HCT116 (cell line): ENCODE results near the gene ADGRA1. TPM values are rescaled to one million over a fixed set of nuclear protein-coding genes. Genes with fewer than 3 reads are reported as not detected.

Source experiments
- ATAC-seq: fragments of 200-7000 bp; cut with Tn5 transposase; 2 replicates; pipeline ENCODE4 v1.9.1; 2020; ENCODE audit warnings: mild to moderate bottlenecking, moderate library complexity
- BruUV-seq: library from RNA; stranded (reverse); fragments of 400-500 nt; replicated peaks from 2 replicates; lab custom pipeline; 2021; lab: Mats Ljungman, UMichigan
- CTCF ChIA-PET: fragments of 300-600 bp; sonication (Branson Sonifier 250); formaldehyde crosslinking; loops from one replicate; lab custom pipeline; 2021; ENCODE audit warnings: antibody characterized with exemption; lab: Charles Lee
- POLR2A ChIA-PET: fragments of 300-600, 350-600 bp; sonication (Branson Sonifier 250); formaldehyde crosslinking; loops from one replicate; lab custom pipeline; 2021; ENCODE audit warnings: antibody characterized with exemption; lab: Charles Lee
- RAD21 ChIA-PET, 2 experiments: fragments of 300-600 bp; sonication (Branson Sonifier 250); formaldehyde crosslinking; loops; one replicate each; lab custom pipeline; 2023; ENCODE audit warnings: low total read pairs in 2 of 2; ENCODE audit not compliant: uncharacterized antibody in 2 of 2, unreplicated experiment in 2 of 2, low non-redundant PET in 1 of 2; lab: Charles Lee
- DNase-seq: peaks from one replicate; pipeline ENCODE4 v3.0.0-alpha.2; 2010; ENCODE audit warnings: low read depth, low spot score
- H2AFZ ChIP-seq: fragments of 200-600 bp; shearing (Covaris generic), sonication (generic); 2 replicates; pipeline ENCODE4 v1.6.1; 2017; ENCODE audit warnings: low read depth, mixed run types, mixed read lengths, antibody characterized with exemption, low read length; ENCODE audit not compliant: poor library complexity, severe bottlenecking
- H3K27ac ChIP-seq: 2 replicates; pipeline ENCODE4 v1.5.1; 2012; ENCODE audit warnings: low read depth, low read length
- H3K27me3 ChIP-seq: fragments of 200-600 bp; sonication (generic); 2 replicates; pipeline ENCODE4 v1.6.1; 2016; ENCODE audit warnings: mixed run types, low read length, mixed read lengths; ENCODE audit not compliant: insufficient read depth
- H3K36me3 ChIP-seq, 2 experiments: fragments of 200-500 bp in 1 of 2; fragments of 200-600 bp in 1 of 2; sonication (Bioruptor generic) in 1 of 2; sonication (generic) in 1 of 2; 2 replicates each; pipeline versions ENCODE4 v1.5.1 to v1.6.1; 2014 to 2016; ENCODE audit warnings: low read length in 2 of 2, inconsistent platforms in 1 of 2, mixed read lengths in 1 of 2, mixed run types in 1 of 2; ENCODE audit not compliant: insufficient read depth in 2 of 2, control insufficient read depth in 1 of 2
- H3K4me1 ChIP-seq, 2 experiments: fragments of 200-600 bp in 1 of 2; sonication (generic) in 1 of 2; 2 replicates each; pipeline versions ENCODE4 v1.5.1 to v1.6.1; 2012 to 2017; ENCODE audit warnings: low read length in 2 of 2, inconsistent platforms in 1 of 2, mild to moderate bottlenecking in 1 of 2, mixed read lengths in 1 of 2, mixed run types in 1 of 2, moderate library complexity in 1 of 2; ENCODE audit not compliant: insufficient read depth in 2 of 2, control insufficient read depth in 1 of 2
- H3K4me2 ChIP-seq: fragments of 200-600 bp; sonication (generic); 2 replicates; pipeline ENCODE4 v1.6.1; 2017; ENCODE audit warnings: mixed run types, low read length, mixed read lengths
- H3K4me3 ChIP-seq, 2 experiments: fragments of 200-600 bp in 1 of 2; sonication (generic) in 1 of 2; replicated peaks in 1 of 2; 2 replicates each; pipeline ENCODE4 v1.5.1; 2011 to 2016; ENCODE audit warnings: low read length in 2 of 2, control low read depth in 1 of 2, low read depth in 1 of 2, mild to moderate bottlenecking in 1 of 2, mixed read lengths in 1 of 2, mixed run types in 1 of 2
- H3K79me2 ChIP-seq: fragments of 200-600 bp; sonication (generic); 2 replicates; pipeline ENCODE4 v1.6.1; 2017; ENCODE audit warnings: mild to moderate bottlenecking, mixed run types, low read length, moderate library complexity, mixed read lengths; ENCODE audit not compliant: insufficient read depth
- H3K9ac ChIP-seq: fragments of 200-600 bp; sonication (generic); 2 replicates; pipeline ENCODE4 v1.6.1; 2016; ENCODE audit warnings: low read length, mixed read lengths
- H3K9me2 ChIP-seq: fragments of 200-600 bp; sonication (generic), shearing (Covaris generic); 2 replicates; pipeline ENCODE4 v1.6.1; 2017; ENCODE audit warnings: mixed run types, mild to moderate bottlenecking, moderate library complexity; ENCODE audit not compliant: insufficient read depth
- H3K9me3 ChIP-seq, 2 experiments: fragments of 200-500 bp in 1 of 2; fragments of 200-600 bp in 1 of 2; sonication (Bioruptor generic) in 1 of 2; sonication (generic) in 1 of 2; 2 replicates each; pipeline ENCODE4 v1.6.1; 2014 to 2017; ENCODE audit warnings: low read length in 2 of 2, mixed read lengths in 2 of 2, inconsistent platforms in 1 of 2, low read depth in 1 of 2, mild to moderate bottlenecking in 1 of 2, mixed run types in 1 of 2, moderate library complexity in 1 of 2; ENCODE audit not compliant: control insufficient read depth in 1 of 2, insufficient read depth in 1 of 2
- H4K20me1 ChIP-seq: fragments of 200-600 bp; sonication (generic), shearing (Covaris generic); 2 replicates; pipeline ENCODE4 v1.6.1; 2017; ENCODE audit warnings: mixed run types, mild to moderate bottlenecking, moderate library complexity; ENCODE audit not compliant: insufficient read depth
- EGR1 ChIP-seq: IDR thresholded peaks from 2 replicates; pipeline ENCODE4 v1.6.1; 2012; ENCODE audit warnings: low read depth
- ELF1 ChIP-seq: IDR thresholded peaks from 2 replicates; pipeline ENCODE4 v1.6.1; 2012; ENCODE audit warnings: low read depth, borderline replicate concordance
- EZH2phosphoT487 ChIP-seq: fragments of 200-600 bp; IDR thresholded peaks from 2 replicates; pipeline ENCODE4 v1.6.1; 2018; ENCODE audit warnings: antibody characterized with exemption, borderline replicate concordance
- POLR2AphosphoS5 ChIP-seq: IDR thresholded peaks from 2 replicates; pipeline ENCODE4 v1.6.1; 2011; ENCODE audit warnings: mild to moderate bottlenecking, low read depth, low read length, moderate library complexity
- TCF7L2 ChIP-seq: IDR thresholded peaks from 2 replicates; pipeline ENCODE4 v1.7.0; 2011; ENCODE audit warnings: borderline replicate concordance, inconsistent platforms; ENCODE audit not compliant: insufficient read depth, insufficient read length; ENCODE audit errors: extremely low read depth
- YY1 ChIP-seq: IDR thresholded peaks from 2 replicates; pipeline ENCODE4 v1.6.1; 2011; ENCODE audit warnings: low read length, low read depth, moderate library complexity, mild to moderate bottlenecking; ENCODE audit not compliant: insufficient replicate concordance; ENCODE audit errors: extremely low read depth
- ZFX ChIP-seq: fragments of 450-650 bp; IDR thresholded peaks from 2 replicates; pipeline ENCODE4 v1.6.1; 2017
- intact Hi-C: fragments of 100-400 bp; cut with micrococcal nuclease; formaldehyde crosslinking; loops from 2 replicates; pipeline ENCODE4 v1.10.0; 2022
- total RNA-seq: library from RNA; stranded (reverse); gene quantifications from one replicate; pipeline ENCODE4 v1.2.1, GENCODE V29; 2021; ENCODE audit not compliant: unreplicated experiment
- TF ChIP-seq, protein P1 (sequence below): IDR thresholded peaks from 2 replicates; pipeline ENCODE4 v1.6.1; 2012; ENCODE audit warnings: low read depth
- TF ChIP-seq, protein P2 (sequence below): IDR thresholded peaks from 2 replicates; pipeline ENCODE4 v1.6.1; 2012
- TF ChIP-seq, protein P3 (sequence below), 3 experiments: fragments of 200-600 bp in 1 of 3; sonication (generic) in 1 of 3; IDR thresholded peaks in 2 of 3; conservative IDR thresholded peaks in 1 of 3; 2 replicates each; pipeline ENCODE4 v1.5.1; 2012 to 2017; ENCODE audit warnings: low read depth in 2 of 3, low read length in 2 of 3, antibody characterized with exemption in 1 of 3, borderline replicate concordance in 1 of 3, control low read depth in 1 of 3, mild to moderate bottlenecking in 1 of 3, mixed read lengths in 1 of 3, mixed run types in 1 of 3, moderate library complexity in 1 of 3; ENCODE audit not compliant: insufficient read depth in 1 of 3

ADGRA1 gene
- total RNA-seq, 1 experiment from 2014 or later, result not detected

GRCh38 chr10:133103311-133103910, 15.7 kb downstream of the ADGRA1 start:
- no TSS peak for BruUV-seq
- Histone ChIP-seq H3K79me2 (no peaks in the 10 kb centered on the region), H4K20me1 (no peaks in the 10 kb centered on the region), H3K36me3 (no peaks in the 10 kb centered on the region), H3K4me3 (no peak overlapping the region), H3K4me2 (no peak overlapping the region), H3K4me1 (no peaks in the 10 kb centered on the region), H3K27ac (no peak overlapping the region), H3K9me2 (no peaks in the 10 kb centered on the region), H3K27me3 (no peaks in the 10 kb centered on the region), H3K9ac (no peak overlapping the region), H2AFZ (no peak overlapping the region), H3K9me3 (no peaks in the 10 kb centered on the region; a peak in 1 of 4 replicates)
- ChIA-PET RAD21 (no interaction called here), POLR2A (no interaction called here), CTCF (no interaction called here)
- ATAC-seq (no peak), DNase-seq (no peak)
- TF ChIP-seq, protein P1, sequence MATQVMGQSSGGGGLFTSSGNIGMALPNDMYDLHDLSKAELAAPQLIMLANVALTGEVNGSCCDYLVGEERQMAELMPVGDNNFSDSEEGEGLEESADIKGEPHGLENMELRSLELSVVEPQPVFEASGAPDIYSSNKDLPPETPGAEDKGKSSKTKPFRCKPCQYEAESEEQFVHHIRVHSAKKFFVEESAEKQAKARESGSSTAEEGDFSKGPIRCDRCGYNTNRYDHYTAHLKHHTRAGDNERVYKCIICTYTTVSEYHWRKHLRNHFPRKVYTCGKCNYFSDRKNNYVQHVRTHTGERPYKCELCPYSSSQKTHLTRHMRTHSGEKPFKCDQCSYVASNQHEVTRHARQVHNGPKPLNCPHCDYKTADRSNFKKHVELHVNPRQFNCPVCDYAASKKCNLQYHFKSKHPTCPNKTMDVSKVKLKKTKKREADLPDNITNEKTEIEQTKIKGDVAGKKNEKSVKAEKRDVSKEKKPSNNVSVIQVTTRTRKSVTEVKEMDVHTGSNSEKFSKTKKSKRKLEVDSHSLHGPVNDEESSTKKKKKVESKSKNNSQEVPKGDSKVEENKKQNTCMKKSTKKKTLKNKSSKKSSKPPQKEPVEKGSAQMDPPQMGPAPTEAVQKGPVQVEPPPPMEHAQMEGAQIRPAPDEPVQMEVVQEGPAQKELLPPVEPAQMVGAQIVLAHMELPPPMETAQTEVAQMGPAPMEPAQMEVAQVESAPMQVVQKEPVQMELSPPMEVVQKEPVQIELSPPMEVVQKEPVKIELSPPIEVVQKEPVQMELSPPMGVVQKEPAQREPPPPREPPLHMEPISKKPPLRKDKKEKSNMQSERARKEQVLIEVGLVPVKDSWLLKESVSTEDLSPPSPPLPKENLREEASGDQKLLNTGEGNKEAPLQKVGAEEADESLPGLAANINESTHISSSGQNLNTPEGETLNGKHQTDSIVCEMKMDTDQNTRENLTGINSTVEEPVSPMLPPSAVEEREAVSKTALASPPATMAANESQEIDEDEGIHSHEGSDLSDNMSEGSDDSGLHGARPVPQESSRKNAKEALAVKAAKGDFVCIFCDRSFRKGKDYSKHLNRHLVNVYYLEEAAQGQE, result no peak
- TF ChIP-seq POLR2AphosphoS5 (no peak), ELF1 (no peak), YY1 (no peak), ZFX (no peak), EZH2phosphoT487 (no peak), TCF7L2 (no peak), EGR1 (no peak)
- TF ChIP-seq, protein P2, sequence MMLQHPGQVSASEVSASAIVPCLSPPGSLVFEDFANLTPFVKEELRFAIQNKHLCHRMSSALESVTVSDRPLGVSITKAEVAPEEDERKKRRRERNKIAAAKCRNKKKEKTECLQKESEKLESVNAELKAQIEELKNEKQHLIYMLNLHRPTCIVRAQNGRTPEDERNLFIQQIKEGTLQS, result no peak
- TF ChIP-seq, protein P3, sequence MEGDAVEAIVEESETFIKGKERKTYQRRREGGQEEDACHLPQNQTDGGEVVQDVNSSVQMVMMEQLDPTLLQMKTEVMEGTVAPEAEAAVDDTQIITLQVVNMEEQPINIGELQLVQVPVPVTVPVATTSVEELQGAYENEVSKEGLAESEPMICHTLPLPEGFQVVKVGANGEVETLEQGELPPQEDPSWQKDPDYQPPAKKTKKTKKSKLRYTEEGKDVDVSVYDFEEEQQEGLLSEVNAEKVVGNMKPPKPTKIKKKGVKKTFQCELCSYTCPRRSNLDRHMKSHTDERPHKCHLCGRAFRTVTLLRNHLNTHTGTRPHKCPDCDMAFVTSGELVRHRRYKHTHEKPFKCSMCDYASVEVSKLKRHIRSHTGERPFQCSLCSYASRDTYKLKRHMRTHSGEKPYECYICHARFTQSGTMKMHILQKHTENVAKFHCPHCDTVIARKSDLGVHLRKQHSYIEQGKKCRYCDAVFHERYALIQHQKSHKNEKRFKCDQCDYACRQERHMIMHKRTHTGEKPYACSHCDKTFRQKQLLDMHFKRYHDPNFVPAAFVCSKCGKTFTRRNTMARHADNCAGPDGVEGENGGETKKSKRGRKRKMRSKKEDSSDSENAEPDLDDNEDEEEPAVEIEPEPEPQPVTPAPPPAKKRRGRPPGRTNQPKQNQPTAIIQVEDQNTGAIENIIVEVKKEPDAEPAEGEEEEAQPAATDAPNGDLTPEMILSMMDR (IDR thresholded peaks at IDR 0.05 in 2 of 3, conservative IDR thresholded peaks at IDR 0.05 in 1 of 3; ENCODE audit: borderline replicate concordance in 1 of 3, insufficient read depth in 1 of 3, low read depth in 2 of 3, low read length in 2 of 3), result no peak
- intact Hi-C loops, result no loop called here
